Activated T-helper 2 cell treated with anti-CD3 and anti-CD28 coated beads, Interferon-gamma antibody, Interleukin-2, Interleukin-4, amounts not matched to agents 10 μg/mL and 5 μg/mL and 100 μg/mL, durations not matched to agents 14 hours and 24 hours and 36 hours (primary cell): Measurements from ENCODE around the gene NEK2. TPM values are rescaled to one million over a fixed set of nuclear protein-coding genes. Genes with fewer than 3 reads are reported as not detected.
"Not testable (repeated sequence)": the region's sequence is repeated elsewhere in the genome, so short reads cannot be mapped to it uniquely, and the experiment has no call there.

Experiments
- DNase-seq: peaks from one replicate; pipeline ENCODE4 v3.0.0; 2021; ENCODE audit warnings: low spot score
- H3K27ac Mint-ChIP-seq: one replicate; pipeline ENCODE4 v1.8.0; 2021; ENCODE audit warnings: mixed read lengths
- H3K27me3 Mint-ChIP-seq: one replicate; pipeline ENCODE4 v1.8.0; 2021; ENCODE audit warnings: low read depth, mixed read lengths
- H3K36me3 Mint-ChIP-seq: one replicate; pipeline ENCODE4 v1.8.0; 2021; ENCODE audit warnings: low read depth, mixed read lengths
- H3K4me1 Mint-ChIP-seq: one replicate; pipeline ENCODE4 v1.8.0; 2021; ENCODE audit warnings: low read depth, mixed read lengths
- H3K4me3 Mint-ChIP-seq: one replicate; pipeline ENCODE4 v1.8.0; 2021; ENCODE audit warnings: low read depth, mild to moderate bottlenecking, moderate library complexity, mixed read lengths
- H3K9me3 Mint-ChIP-seq: one replicate; pipeline ENCODE4 v1.8.0; 2021; ENCODE audit warnings: mixed read lengths
- intact Hi-C: fragments of 100-400 bp; cut with micrococcal nuclease; formaldehyde crosslinking; loops from one replicate; pipeline ENCODE4 v1.15.1; 2023
- total RNA-seq: library from RNA; stranded (reverse); gene quantifications from 2 replicates; pipeline ENCODE4 v1.2.3, GENCODE V29; 2022

NEK2 gene
- total RNA-seq, 1 donor from 2014 or later = 24.1 TPM

DNA sequence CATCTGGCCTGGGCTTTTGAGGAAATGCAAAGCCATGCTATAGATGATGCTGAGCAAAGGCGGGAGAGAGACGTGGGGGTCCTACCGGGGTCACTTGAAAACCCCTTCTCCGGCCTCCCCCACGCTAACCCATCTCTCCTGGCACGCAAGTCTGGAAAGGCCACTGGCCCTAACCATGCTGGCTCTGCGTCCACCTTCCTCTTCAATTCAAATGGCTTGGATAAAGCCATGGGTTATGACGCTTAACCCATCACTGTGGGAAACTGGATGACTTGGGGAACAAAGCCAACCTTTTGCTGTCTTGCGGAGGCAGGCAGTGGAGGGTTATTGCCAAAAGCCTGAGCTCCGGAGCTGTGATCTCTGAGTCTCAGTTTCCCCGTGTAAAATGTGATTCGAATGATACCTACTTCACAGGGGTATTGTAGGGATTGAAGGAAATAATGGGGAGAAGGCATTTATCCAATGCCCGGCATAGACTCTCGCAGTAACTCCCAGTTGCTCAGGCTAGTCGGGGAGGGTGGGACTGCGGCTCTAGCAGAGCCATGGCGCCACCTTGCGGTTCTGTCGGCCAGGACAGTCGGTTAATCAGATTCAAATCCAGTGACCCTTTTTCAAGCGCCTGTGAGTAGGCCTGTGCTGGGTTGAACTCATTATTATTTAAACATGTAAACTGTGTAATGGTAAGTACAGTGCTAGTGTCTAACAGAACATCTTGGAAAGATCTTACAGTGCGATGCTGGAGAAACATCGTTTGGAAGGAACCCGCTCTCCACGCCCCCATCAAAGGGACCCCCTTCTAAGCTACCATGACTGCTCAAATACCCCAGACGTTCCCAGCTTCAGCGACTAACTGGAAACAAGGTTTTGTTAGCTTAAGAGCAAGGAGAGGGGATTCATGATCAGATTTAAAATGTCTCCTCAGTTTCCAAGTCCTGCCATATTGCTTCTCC, 20.3 kb downstream of the NEK2 start:
- H3K4me1 Mint-ChIP-seq = peaks cover 5% of the 10 kb centered on the region
- H3K27me3 Mint-ChIP-seq = peaks cover 3% of the 10 kb centered on the region
- H3K27ac Mint-ChIP-seq = no peak overlapping the region
- intact Hi-C loops = loop anchor here (1.0 to 10.0 kb wide), 4 partner anchors 78 to 1070 kb away; no protein-coding TSS in a partner anchor
- no peak overlapping the region for H3K4me3 Mint-ChIP-seq
- peak; percentile 72 for DNase-seq
- H3K36me3 Mint-ChIP-seq = no peaks in the 10 kb centered on the region
- no peaks in the 10 kb centered on the region for H3K9me3 Mint-ChIP-seq

DNA sequence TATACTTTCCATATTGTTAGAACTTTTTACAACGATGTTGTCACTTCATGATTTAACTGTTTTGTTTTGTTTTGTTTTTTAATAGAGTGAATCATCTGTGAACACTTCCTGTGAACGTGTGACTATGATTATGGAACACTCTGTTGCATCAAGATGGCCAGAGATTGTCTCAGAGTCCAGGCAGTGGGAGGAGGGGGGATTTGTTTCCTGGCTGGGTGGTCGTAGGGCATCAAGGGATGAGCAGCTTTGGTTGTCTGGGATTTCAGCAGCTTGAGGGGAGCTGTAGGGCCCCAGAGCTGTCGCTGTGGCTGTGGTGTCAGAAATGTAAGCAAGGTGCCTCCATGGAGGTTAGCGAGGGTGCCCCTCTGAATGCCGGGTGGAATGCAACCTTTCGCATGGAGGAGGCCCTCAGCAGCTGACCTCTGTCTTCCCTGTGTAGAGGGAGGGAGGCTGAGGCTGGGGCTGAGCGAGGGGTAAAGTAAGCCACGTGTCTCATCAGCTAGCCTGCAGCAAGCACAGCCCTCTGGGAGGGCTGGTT, 21.4 kb downstream of the NEK2 start:
- Mint-ChIP-seq H3K27me3 (peaks cover 3% of the 10 kb centered on the region), H3K27ac (no peak overlapping the region), H3K4me3 (no peak overlapping the region), H3K4me1 (peaks cover 5% of the 10 kb centered on the region), H3K9me3 (no peaks in the 10 kb centered on the region), H3K36me3 (no peaks in the 10 kb centered on the region)
- intact Hi-C loops = loop anchor here (10.0 kb wide), 1 partner anchor 1069 kb away; no protein-coding TSS in a partner anchor
- no peak for DNase-seq

DNA sequence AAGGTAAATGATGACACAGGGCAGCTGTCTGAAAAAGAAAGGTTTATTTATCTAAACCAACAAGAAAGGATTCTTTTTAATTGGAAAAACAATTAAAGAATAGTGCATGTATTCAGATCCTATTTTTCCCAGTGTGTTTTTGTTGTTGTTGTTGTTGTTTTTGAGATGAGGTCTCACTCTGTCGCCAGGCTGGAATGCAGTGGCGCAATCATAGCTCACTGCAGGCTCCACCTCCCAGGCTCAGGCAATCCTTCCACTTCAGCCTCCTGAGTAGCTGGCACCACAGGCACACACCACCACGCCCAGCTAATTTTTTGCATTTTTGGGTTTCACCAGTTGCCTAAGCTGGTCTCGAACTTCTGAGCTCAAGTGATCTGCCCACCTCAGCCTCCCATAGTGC, 22.1 kb downstream of the NEK2 start:
- H3K9me3 Mint-ChIP-seq = no peaks in the 10 kb centered on the region
- H3K27me3 Mint-ChIP-seq = peaks cover 3% of the 10 kb centered on the region
- H3K27ac Mint-ChIP-seq = no peak overlapping the region
- no peak for DNase-seq
- no peak overlapping the region for H3K4me3 Mint-ChIP-seq
- no peaks in the 10 kb centered on the region for H3K36me3 Mint-ChIP-seq
- H3K4me1 Mint-ChIP-seq = peaks cover 5% of the 10 kb centered on the region
- intact Hi-C loops = loop anchor here (10.0 kb wide), 1 partner anchor 1068 kb away; no protein-coding TSS in a partner anchor

DNA sequence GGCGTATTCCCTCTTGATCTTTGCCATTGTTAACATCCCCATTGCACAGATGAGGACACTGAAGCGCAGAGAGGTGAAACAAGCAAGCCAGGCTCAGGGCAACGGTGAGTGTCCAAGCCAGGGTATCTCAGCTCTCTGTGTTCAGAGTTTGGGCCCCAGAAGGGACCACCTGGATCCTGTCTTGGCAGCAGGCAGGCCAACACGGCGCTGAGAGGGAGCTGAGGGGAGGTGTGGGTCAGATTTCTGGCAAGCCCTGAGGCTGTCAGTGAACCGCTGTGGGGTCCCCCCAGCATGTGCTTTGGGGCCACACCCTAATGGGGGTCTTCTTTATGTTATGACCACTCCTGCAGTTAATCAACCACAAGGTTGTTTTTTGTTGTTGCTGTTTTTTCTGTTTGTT, 23.1 kb downstream of the NEK2 start:
- peaks cover 5% of the 10 kb centered on the region for H3K4me1 Mint-ChIP-seq
- no peaks in the 10 kb centered on the region for H3K36me3 Mint-ChIP-seq

DNA sequence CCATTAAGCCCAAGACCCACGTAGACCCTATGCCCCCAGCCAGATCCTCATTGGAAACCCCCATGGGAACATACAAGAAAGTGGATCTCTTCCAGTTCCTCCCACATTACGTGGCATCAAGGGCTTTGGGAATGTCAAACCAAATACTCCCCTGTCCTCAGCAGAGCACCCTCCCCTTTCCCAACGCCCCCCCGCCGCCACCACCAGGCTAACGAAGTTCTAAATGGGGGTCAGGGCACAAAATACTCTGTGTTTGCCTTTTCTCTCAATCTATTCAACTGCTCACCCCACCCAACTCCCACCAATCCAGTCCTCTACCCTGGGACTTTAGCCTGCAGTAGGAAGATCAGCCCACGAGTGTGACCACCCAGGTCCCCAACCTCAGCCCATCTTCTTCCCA, 24.5 kb downstream of the NEK2 start:
- no peak for DNase-seq
- H3K4me3 Mint-ChIP-seq = no peak overlapping the region
- H3K9me3 Mint-ChIP-seq = no peaks in the 10 kb centered on the region
- H3K27me3 Mint-ChIP-seq = peaks cover 3% of the 10 kb centered on the region
- intact Hi-C loops = loop anchor here (10.0 kb wide), 1 partner anchor 1066 kb away; no protein-coding TSS in a partner anchor
- no peak overlapping the region for H3K27ac Mint-ChIP-seq
- peaks cover 4% of the 10 kb centered on the region for H3K4me1 Mint-ChIP-seq
- H3K36me3 Mint-ChIP-seq = no peaks in the 10 kb centered on the region

More for the DNA sequence above, 23.1 kb downstream of the NEK2 start:
- no peak for DNase-seq
- Mint-ChIP-seq H3K27me3 (peaks cover 3% of the 10 kb centered on the region), H3K4me3 (no peak overlapping the region), H3K9me3 (no peaks in the 10 kb centered on the region), H3K27ac (no peak overlapping the region)
- intact Hi-C loops = loop anchor here (10.0 kb wide), 1 partner anchor 1068 kb away; no protein-coding TSS in a partner anchor

DNA sequence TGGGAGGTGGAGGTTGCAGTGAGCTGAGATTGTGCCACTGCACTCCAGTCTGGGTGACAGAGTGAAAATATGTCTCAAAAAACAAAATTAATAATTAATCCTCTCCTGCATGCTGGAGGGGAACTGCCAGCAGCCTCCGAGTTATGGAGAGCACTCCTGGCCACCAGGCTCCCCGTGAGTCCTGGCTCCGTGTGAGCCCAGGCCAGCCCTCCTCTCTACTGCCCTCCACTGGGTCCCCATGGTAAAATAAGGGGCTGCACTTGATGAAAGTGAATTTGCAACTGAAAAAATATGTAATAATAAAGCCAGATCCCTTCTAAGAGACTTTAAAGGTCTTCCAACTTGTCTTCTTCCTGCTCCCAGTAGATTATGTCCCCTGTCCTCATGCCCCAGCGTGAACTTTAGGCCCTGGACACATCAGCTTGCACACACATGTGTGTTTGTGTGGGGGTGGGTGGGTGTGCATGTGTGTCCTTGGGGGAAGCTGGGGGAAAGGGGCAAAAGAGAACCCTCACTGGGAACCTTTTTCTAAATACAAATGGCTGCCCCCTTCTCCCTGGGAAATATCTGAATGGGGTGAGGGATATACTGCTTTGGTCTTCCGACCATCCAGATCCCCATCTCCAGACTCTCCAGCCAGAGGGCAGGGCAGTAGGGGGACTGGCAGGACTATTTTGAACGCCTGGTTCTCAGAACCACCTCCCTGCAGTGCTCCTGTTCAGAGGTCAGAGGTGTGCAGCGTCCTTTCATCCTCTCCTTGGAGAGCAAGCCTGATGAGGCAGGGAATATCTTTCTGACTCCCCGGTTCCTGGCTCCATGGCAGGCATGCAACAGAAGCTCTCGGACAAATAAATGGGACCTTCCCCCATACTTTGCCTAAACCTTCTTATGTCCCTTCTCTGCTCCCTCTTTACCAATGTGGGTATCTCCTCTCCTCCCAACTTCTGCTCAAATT, 26.2 kb downstream of the NEK2 start:
- intact Hi-C loops = no loop called here
- H3K27me3 Mint-ChIP-seq = peaks cover 3% of the 10 kb centered on the region
- DNase-seq = no peak
- H3K9me3 Mint-ChIP-seq = no peaks in the 10 kb centered on the region
- no peak overlapping the region for H3K27ac Mint-ChIP-seq
- H3K4me3 Mint-ChIP-seq = no peak overlapping the region
- H3K4me1 Mint-ChIP-seq = peaks cover 3% of the 10 kb centered on the region
- H3K36me3 Mint-ChIP-seq = no peaks in the 10 kb centered on the region

DNA sequence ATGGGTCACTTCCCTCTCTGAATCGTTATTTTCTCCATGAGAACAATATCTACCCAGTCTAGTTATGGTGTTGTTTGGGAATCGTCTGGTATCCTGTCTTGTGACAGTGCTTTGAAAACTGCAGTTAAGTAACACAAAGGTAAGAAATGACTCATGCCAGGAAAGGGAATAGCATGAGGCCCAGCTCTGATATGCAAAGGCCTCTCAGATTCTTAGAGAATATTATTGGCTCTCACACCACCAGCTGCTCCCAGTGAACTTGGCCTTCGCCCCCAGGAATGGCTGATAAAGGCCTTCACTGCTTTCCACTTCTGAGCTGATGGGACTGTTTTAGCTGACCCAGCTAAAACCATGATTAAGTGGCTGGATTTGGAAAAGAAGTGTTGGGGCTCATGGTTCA, 27.1 kb downstream of the NEK2 start:
- no peaks in the 10 kb centered on the region for H3K36me3 Mint-ChIP-seq
- DNase-seq = no peak
- H3K27me3 Mint-ChIP-seq = no peaks in the 10 kb centered on the region
- intact Hi-C loops = no loop called here
- H3K27ac Mint-ChIP-seq = no peak overlapping the region
- H3K4me3 Mint-ChIP-seq = no peak overlapping the region
- no peaks in the 10 kb centered on the region for H3K9me3 Mint-ChIP-seq
- peaks cover 1% of the 10 kb centered on the region for H3K4me1 Mint-ChIP-seq

DNA sequence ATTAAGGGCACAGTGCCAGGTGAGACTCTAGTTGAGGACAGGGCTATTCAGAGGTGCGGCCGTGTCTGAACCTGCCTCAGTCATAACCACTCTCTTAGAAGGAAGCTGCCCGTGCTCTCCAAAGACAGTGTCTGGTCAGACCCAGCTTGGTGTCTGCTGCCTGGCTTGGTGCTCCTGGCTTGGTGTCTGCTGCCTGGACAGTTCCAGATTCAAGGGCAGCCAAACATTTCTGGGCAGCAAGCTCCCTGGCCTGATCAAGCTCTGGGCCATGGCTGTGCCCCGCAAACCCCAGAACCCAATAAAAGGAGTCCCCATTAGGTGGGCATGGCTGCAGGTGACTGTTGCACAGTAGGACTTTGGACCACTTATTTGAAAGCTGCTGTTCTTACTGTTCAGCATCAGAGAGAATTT, 27.7 kb downstream of the NEK2 start:
- H3K27ac Mint-ChIP-seq = no peak overlapping the region
- H3K27me3 Mint-ChIP-seq = peaks cover under 1% of the 10 kb centered on the region
- no peak for DNase-seq
- H3K36me3 Mint-ChIP-seq = no peaks in the 10 kb centered on the region
- intact Hi-C loops = no loop called here
- H3K9me3 Mint-ChIP-seq = no peaks in the 10 kb centered on the region
- peaks cover 1% of the 10 kb centered on the region for H3K4me1 Mint-ChIP-seq
- no peak overlapping the region for H3K4me3 Mint-ChIP-seq

DNA sequence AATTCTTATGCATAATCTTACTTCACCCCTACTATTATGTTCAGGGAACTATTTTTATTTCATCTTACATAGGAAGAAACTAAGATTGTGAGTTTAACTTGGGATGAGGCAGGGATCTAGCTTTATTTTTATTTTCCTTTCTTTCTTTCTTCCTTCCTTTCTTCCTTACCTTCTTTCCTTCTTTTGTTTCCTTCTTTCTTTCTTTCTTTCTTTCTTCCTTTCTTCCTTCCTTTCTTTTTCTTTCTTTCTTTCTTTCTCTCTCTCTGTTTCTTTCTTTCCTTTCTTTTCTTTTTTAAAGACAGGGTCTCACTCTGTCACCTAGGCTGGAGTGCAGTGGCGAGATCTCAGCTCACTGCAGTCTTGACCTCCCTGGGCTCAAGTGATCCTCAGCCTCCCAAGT, 28.9 kb downstream of the NEK2 start:
- no peak overlapping the region for H3K27ac Mint-ChIP-seq
- H3K27me3 Mint-ChIP-seq = peaks cover 4% of the 10 kb centered on the region
- H3K36me3 Mint-ChIP-seq = no peaks in the 10 kb centered on the region
- peaks cover 1% of the 10 kb centered on the region for H3K4me1 Mint-ChIP-seq
- no peak for DNase-seq
- H3K4me3 Mint-ChIP-seq = no peak overlapping the region
- intact Hi-C loops = no loop called here
- H3K9me3 Mint-ChIP-seq = no peaks in the 10 kb centered on the region

DNA sequence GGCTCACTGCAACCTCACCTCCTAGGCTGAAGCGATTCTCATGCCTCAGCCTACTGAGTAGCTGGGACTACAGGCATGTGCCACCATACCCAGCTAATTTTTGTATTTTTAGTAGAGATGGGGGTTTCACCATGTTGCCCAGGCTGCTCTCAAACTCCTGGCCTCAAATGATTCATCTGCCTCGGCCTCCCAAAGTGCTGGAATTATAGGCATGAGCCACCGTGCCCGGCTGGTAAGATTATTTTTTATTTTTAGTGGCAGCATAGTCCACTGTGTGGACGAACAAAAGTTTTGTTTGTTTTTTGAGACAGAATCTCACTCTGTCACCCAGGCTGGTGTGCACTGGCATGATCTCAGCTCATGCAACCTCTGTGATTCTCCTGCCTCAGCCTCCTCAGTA, 29.8 kb downstream of the NEK2 start:
- H3K4me1 Mint-ChIP-seq, H3K36me3 Mint-ChIP-seq, H3K9me3 Mint-ChIP-seq, H3K27ac Mint-ChIP-seq, intact Hi-C loops, H3K27me3 Mint-ChIP-seq, H3K4me3 Mint-ChIP-seq, DNase-seq: not testable (repeated sequence)

DNA sequence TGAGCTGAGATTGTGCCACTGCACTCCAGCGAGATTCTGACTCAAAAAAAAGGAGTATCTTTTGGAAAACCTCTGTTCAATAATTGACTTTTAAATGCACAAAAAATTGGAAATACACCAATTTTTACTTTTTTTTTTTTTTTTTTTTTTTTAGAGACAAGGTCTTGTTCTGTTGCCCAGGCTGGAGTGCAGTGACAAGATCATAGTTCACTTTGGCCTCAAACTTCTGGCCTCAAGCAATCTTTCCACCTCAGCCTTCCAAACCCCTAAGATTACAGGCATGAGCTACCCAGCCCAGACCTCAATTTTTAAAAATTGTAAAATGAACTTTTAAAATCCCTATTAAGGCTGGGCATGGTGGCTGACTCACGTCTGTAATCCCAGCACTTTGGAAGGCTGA, 30.8 kb downstream of the NEK2 start:
- no peak overlapping the region for H3K27ac Mint-ChIP-seq
- peaks cover 7% of the 10 kb centered on the region for H3K27me3 Mint-ChIP-seq
- no peak overlapping the region for H3K4me3 Mint-ChIP-seq
- intact Hi-C loops = no loop called here
- peaks cover 1% of the 10 kb centered on the region for H3K4me1 Mint-ChIP-seq
- no peaks in the 10 kb centered on the region for H3K9me3 Mint-ChIP-seq
- DNase-seq = no peak
- H3K36me3 Mint-ChIP-seq = no peaks in the 10 kb centered on the region

DNA sequence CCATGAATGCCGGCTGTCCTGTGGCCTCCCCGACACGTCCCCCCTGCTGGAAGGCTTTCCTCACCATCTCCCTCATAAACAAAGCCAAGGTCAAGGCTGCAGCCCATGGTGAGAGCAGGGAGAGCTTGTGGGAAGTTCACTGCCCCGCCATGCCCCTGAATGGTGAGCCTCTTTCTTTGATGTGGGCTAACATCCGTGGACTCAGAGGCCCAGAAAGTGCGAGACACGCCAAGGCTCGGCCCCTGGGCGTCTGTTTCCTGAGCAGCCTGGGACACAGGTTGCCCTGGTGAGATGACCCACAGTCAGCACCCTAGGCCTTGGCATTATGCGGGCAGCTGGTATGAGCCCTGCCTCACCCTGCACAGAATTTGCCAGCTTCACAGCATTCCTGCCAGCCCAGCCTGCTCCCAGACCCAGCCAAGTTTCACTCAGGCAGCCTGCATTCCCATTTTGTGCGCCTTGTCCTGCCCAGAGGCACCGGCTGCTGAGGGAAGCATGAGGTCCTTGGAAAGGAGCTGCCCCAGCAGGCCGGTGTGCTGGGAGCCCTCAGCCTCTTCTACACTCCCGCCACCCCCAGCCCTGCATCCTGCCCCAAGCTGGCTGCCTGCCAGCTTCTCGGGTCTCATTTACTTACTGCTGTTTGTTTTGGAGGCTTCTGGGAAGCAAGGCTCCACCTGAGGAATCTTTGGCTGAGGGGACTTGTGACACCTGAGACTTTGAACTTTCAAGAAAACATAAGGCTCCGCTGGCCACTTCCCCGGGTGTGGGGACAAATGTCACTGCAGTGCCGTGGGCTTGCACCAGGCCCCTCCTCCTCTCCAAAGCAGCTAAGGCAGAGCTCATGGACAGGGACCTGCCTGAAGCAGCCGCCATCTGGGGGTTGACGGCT, 31.9 kb downstream of the NEK2 start:
- Mint-ChIP-seq H3K4me1 (peaks cover 1% of the 10 kb centered on the region), H3K4me3 (no peak overlapping the region), H3K36me3 (no peaks in the 10 kb centered on the region), H3K27ac (peak overlapping the region; percentile 17), H3K9me3 (no peaks in the 10 kb centered on the region), H3K27me3 (peaks cover 7% of the 10 kb centered on the region)
- no peak for DNase-seq
- intact Hi-C loops = no loop called here
